ENCODE results near the gene GBF1.

The GBF1 gene

GRCh38 chr10:102279104-102279503 is 33.8 kb downstream of the GBF1 start:
- TF ChIP-seq GATA2 (IDR thresholded peaks at IDR 0.05; ENCODE audit: low read depth, low read length) (no peak), GATA3 (IDR thresholded peaks at IDR 0.05; ENCODE audit: low read depth, low read length) (no peak)

- no peak for TF ChIP-seq GATA3 (IDR thresholded peaks at IDR 0.05; ENCODE audit: low read depth, low read length)
- TF ChIP-seq GATA2 (IDR thresholded peaks at IDR 0.05; ENCODE audit: low read depth, low read length): no peak
Observed at GRCh38 chr10:102280397-102281101, 35.2 kb downstream of the GBF1 start.

GRCh38 chr10:102281102-102281487 is 35.8 kb downstream of the GBF1 start:
- no peak for TF ChIP-seq GATA2 (IDR thresholded peaks at IDR 0.05; ENCODE audit: low read depth, low read length)

- TF ChIP-seq GATA2 (IDR thresholded peaks at IDR 0.05; ENCODE audit: low read depth, low read length) (no peak), GATA3 (IDR thresholded peaks at IDR 0.05; ENCODE audit: low read depth, low read length) (no peak)
Observed at GRCh38 chr10:102283488-102283887, 38.2 kb downstream of the GBF1 start.

GRCh38 chr10:102283890-102284289 is 38.6 kb downstream of the GBF1 start:
- TF ChIP-seq GATA3 (IDR thresholded peaks at IDR 0.05; ENCODE audit: low read depth, low read length) (no peak), GATA2 (IDR thresholded peaks at IDR 0.05; ENCODE audit: low read depth, low read length) (no peak)

- no peak for TF ChIP-seq GATA3 (IDR thresholded peaks at IDR 0.05; ENCODE audit: low read depth, low read length)
- TF ChIP-seq GATA2 (IDR thresholded peaks at IDR 0.05; ENCODE audit: low read depth, low read length): no peak
Observed at GRCh38 chr10:102284531-102284930, 39.2 kb downstream of the GBF1 start.

- TF ChIP-seq GATA3 (IDR thresholded peaks at IDR 0.05; ENCODE audit: low read depth, low read length) (no peak), GATA2 (IDR thresholded peaks at IDR 0.05; ENCODE audit: low read depth, low read length) (no peak)
Observed at GRCh38 chr10:102285133-102285532, 39.8 kb downstream of the GBF1 start.

GRCh38 chr10:102286216-102286615 is 40.9 kb downstream of the GBF1 start:
- no peak for TF ChIP-seq GATA2 (IDR thresholded peaks at IDR 0.05; ENCODE audit: low read depth, low read length)
- TF ChIP-seq GATA3 (IDR thresholded peaks at IDR 0.05; ENCODE audit: low read depth, low read length): no peak

- no peak for TF ChIP-seq GATA3 (IDR thresholded peaks at IDR 0.05; ENCODE audit: low read depth, low read length)
Observed at GRCh38 chr10:102287538-102287937, 42.2 kb downstream of the GBF1 start.

GRCh38 chr10:102287991-102288390 is 42.7 kb downstream of the GBF1 start:
- TF ChIP-seq GATA2 (IDR thresholded peaks at IDR 0.05; ENCODE audit: low read depth, low read length): no peak
- TF ChIP-seq GATA3 (IDR thresholded peaks at IDR 0.05; ENCODE audit: low read depth, low read length): no peak

GRCh38 chr10:102289356-102289755 is 44.0 kb downstream of the GBF1 start:
- TF ChIP-seq GATA2 (IDR thresholded peaks at IDR 0.05; ENCODE audit: low read depth, low read length) (no peak), GATA3 (IDR thresholded peaks at IDR 0.05; ENCODE audit: low read depth, low read length) (no peak)

GRCh38 chr10:102289840-102290239 is 44.5 kb downstream of the GBF1 start:
- TF ChIP-seq GATA2 (IDR thresholded peaks at IDR 0.05; ENCODE audit: low read depth, low read length) (no peak), GATA3 (IDR thresholded peaks at IDR 0.05; ENCODE audit: low read depth, low read length) (no peak)

- TF ChIP-seq GATA2 (IDR thresholded peaks at IDR 0.05; ENCODE audit: low read depth, low read length) (no peak), GATA3 (IDR thresholded peaks at IDR 0.05; ENCODE audit: low read depth, low read length) (no peak)
Observed at GRCh38 chr10:102291221-102291905, 46.0 kb downstream of the GBF1 start.

- TF ChIP-seq GATA3 (IDR thresholded peaks at IDR 0.05; ENCODE audit: low read depth, low read length) (no peak), GATA2 (IDR thresholded peaks at IDR 0.05; ENCODE audit: low read depth, low read length) (no peak)
Observed at GRCh38 chr10:102297101-102297500, 51.8 kb downstream of the GBF1 start.

- no peak for TF ChIP-seq GATA3 (IDR thresholded peaks at IDR 0.05; ENCODE audit: low read depth, low read length)
- TF ChIP-seq GATA2 (IDR thresholded peaks at IDR 0.05; ENCODE audit: low read depth, low read length): no peak
Observed at GRCh38 chr10:102298899-102299298, 53.6 kb downstream of the GBF1 start.

Data from SH-SY5Y (cell line).